H1 (cell line): ENCODE measurements around the gene AGPAT2. TPM values are rescaled to one million over a fixed set of nuclear protein-coding genes. Genes with fewer than 3 reads are reported as not detected.
A peak's percentile ranks its signal among the peaks of the same experiment; 100 is the strongest.

Source experiments
- CTCF ChIA-PET: fragments of 300-600 bp; sonication (Branson Sonifier 250); formaldehyde crosslinking; loops from one replicate; lab custom pipeline; 2021; ENCODE audit not compliant: partially characterized antibody; lab: Charles Lee
- POLR2A ChIA-PET: fragments of 300-600 bp; sonication (Branson Sonifier 250); formaldehyde crosslinking; loops from one replicate; lab custom pipeline; 2021; ENCODE audit warnings: inconsistent platforms; ENCODE audit not compliant: partially characterized antibody; lab: Charles Lee
- DNase-seq, 2 experiments: peaks; one replicate each; pipeline versions ENCODE4 v3.0.0 to v3.0.0-alpha.2; 2010 to 2022; ENCODE audit warnings: low spot score in 2 of 2, low read depth in 1 of 2, mixed read lengths in 1 of 2
- FAIRE-seq: peaks from 2 replicates; lab custom pipeline; 2011; peaks lifted over from hg19 to GRCh38; lab: Jason Lieb, UNC
- H2AFZ ChIP-seq: 2 replicates; pipeline ENCODE4 v1.8.1; 2012; ENCODE audit warnings: low read length, inconsistent platforms
- H2AK5ac ChIP-seq: 2 replicates; pipeline ENCODE4 v1.6.1; 2013; ENCODE audit warnings: low read depth, low read length
- H2BK120ac ChIP-seq: replicated peaks from 2 replicates; pipeline ENCODE3; 2013; ENCODE audit warnings: low read depth, low read length, inconsistent platforms
- H2BK12ac ChIP-seq: 2 replicates; pipeline ENCODE4 v1.6.1; 2013; ENCODE audit warnings: low read depth, low read length
- H2BK15ac ChIP-seq: 2 replicates; pipeline ENCODE4 v1.6.1; 2013; ENCODE audit warnings: low read length
- H2BK20ac ChIP-seq: 2 replicates; pipeline ENCODE4 v1.6.1; 2013; ENCODE audit warnings: low read length
- H2BK5ac ChIP-seq: 2 replicates; pipeline ENCODE4 v1.6.1; 2013; ENCODE audit warnings: low read depth, low read length
- H3K14ac ChIP-seq: 2 replicates; pipeline ENCODE4 v1.6.1; 2013; ENCODE audit warnings: inconsistent platforms; ENCODE audit not compliant: insufficient read length
- H3K18ac ChIP-seq: 2 replicates; pipeline ENCODE4 v1.6.1; 2013; ENCODE audit warnings: low read length; ENCODE audit errors: extremely low read depth
- H3K23ac ChIP-seq: 2 replicates; pipeline ENCODE4 v1.6.1; 2013; ENCODE audit warnings: inconsistent platforms; ENCODE audit not compliant: insufficient read length
- H3K23me2 ChIP-seq: 2 replicates; pipeline ENCODE4 v1.6.1; 2013; ENCODE audit warnings: low read depth, low read length
- H3K27ac ChIP-seq: 2 replicates; pipeline ENCODE4 v1.6.1; 2011; ENCODE audit warnings: low read depth, low read length, inconsistent platforms
- H3K27me3 ChIP-seq, 4 experiments: replicated peaks in 1 of 4; 1 replicate in 1 of 4; 2 replicates in 3 of 4; pipeline versions ENCODE4 v1.6.1 to v1.8.1; 2011 to 2013; ENCODE audit warnings: low read length in 3 of 4, mild to moderate bottlenecking in 3 of 4, inconsistent platforms in 2 of 4, mixed read lengths in 2 of 4, moderate library complexity in 1 of 4; ENCODE audit not compliant: control insufficient read depth in 3 of 4, insufficient read depth in 3 of 4; ENCODE audit errors: extremely low read depth in 1 of 4
- H3K36me3 ChIP-seq, 4 experiments: 2 replicates each; pipeline versions ENCODE4 v1.6.1 to v1.8.1; 2011 to 2013; ENCODE audit warnings: mild to moderate bottlenecking in 4 of 4, low read length in 3 of 4, moderate library complexity in 2 of 4, control low read depth in 1 of 4, inconsistent platforms in 1 of 4; ENCODE audit not compliant: insufficient read depth in 4 of 4, control insufficient read depth in 2 of 4
- H3K4ac ChIP-seq: replicated peaks from 2 replicates; pipeline ENCODE3; 2013; ENCODE audit warnings: low read length, low read depth, mixed read lengths, inconsistent platforms; ENCODE audit not compliant: insufficient read length
- H3K4me1 ChIP-seq, 4 experiments: replicated peaks in 1 of 4; 1 replicate in 1 of 4; 2 replicates in 3 of 4; pipeline versions ENCODE4 v1.6.1 to v1.8.1; 2011 to 2013; ENCODE audit warnings: low read length in 3 of 4, inconsistent platforms in 2 of 4, mixed read lengths in 1 of 4; ENCODE audit not compliant: insufficient read depth in 4 of 4, control insufficient read depth in 3 of 4
- H3K4me2 ChIP-seq, 2 experiments: 2 replicates each; pipeline versions ENCODE4 v1.6.1 to v1.8.1; 2011 to 2013; ENCODE audit warnings: low read depth in 2 of 2, low read length in 2 of 2, control low read depth in 1 of 2, inconsistent platforms in 1 of 2, mild to moderate bottlenecking in 1 of 2; ENCODE audit not compliant: insufficient read depth in 1 of 2
- H3K4me3 ChIP-seq, 4 experiments: fragments of 200-600, 300-600 bp in 1 of 4; sonication (generic), shearing (Covaris generic), sonication (Bioruptor Twin) in 1 of 4; 2 replicates each; pipeline versions ENCODE4 v1.5.1 to v1.8.1; 2011 to 2016; ENCODE audit warnings: low read length in 4 of 4, low read depth in 3 of 4, control low read depth in 2 of 4, inconsistent platforms in 2 of 4, mild to moderate bottlenecking in 2 of 4, mixed read lengths in 1 of 4, moderate library complexity in 1 of 4; ENCODE audit not compliant: insufficient read depth in 2 of 4; ENCODE audit errors: extremely low read depth in 1 of 4
- H3K56ac ChIP-seq: replicated peaks from 2 replicates; pipeline ENCODE3; 2013; ENCODE audit warnings: low read depth, mild to moderate bottlenecking, mixed read lengths, low read length, inconsistent platforms; ENCODE audit not compliant: insufficient read length
- H3K79me1 ChIP-seq: 2 replicates; pipeline ENCODE4 v1.6.1; 2013; ENCODE audit warnings: low read depth, low read length, control low read depth
- H3K79me2 ChIP-seq, 2 experiments: 2 replicates each; pipeline versions ENCODE4 v1.6.1 to v1.8.1; 2012 to 2013; ENCODE audit warnings: low read length in 2 of 2, mild to moderate bottlenecking in 2 of 2, inconsistent platforms in 1 of 2; ENCODE audit not compliant: insufficient read depth in 2 of 2, control insufficient read depth in 1 of 2
- H3K9ac ChIP-seq, 4 experiments: replicated peaks in 1 of 4; 1 replicate in 1 of 4; 2 replicates in 3 of 4; pipeline versions ENCODE4 v1.6.1 to v1.8.1; 2011 to 2013; ENCODE audit warnings: low read depth in 3 of 4, low read length in 3 of 4, control low read depth in 2 of 4, mild to moderate bottlenecking in 2 of 4, moderate library complexity in 2 of 4, inconsistent platforms in 1 of 4; ENCODE audit errors: extremely low read depth in 1 of 4
- H3K9me3 ChIP-seq, 2 experiments: 2 replicates each; pipeline versions ENCODE4 v1.6.1 to v1.8.1; 2012 to 2013; ENCODE audit warnings: mild to moderate bottlenecking in 2 of 2, moderate library complexity in 2 of 2, control low read depth in 1 of 2, inconsistent platforms in 1 of 2, low read depth in 1 of 2, low read length in 1 of 2, mixed read lengths in 1 of 2; ENCODE audit not compliant: insufficient read depth in 2 of 2
- H4K20me1 ChIP-seq, 2 experiments: replicated peaks in 1 of 2; 2 replicates each; pipeline versions ENCODE3 to v1.8.1; 2011 to 2013; ENCODE audit warnings: inconsistent platforms in 2 of 2, low read length in 2 of 2, mild to moderate bottlenecking in 1 of 2; ENCODE audit not compliant: insufficient read depth in 2 of 2, control insufficient read depth in 1 of 2
- H4K5ac ChIP-seq: 2 replicates; pipeline ENCODE4 v1.6.1; 2013; ENCODE audit warnings: low read length, low read depth, mixed read lengths, inconsistent platforms; ENCODE audit not compliant: insufficient read length
- H4K8ac ChIP-seq: 2 replicates; pipeline ENCODE4 v1.8.0; 2013; ENCODE audit warnings: mild to moderate bottlenecking, moderate library complexity, low read length, inconsistent platforms; ENCODE audit not compliant: insufficient read depth; ENCODE audit errors: extremely low read depth
- H4K91ac ChIP-seq: replicated peaks from 2 replicates; pipeline ENCODE3; 2013; ENCODE audit warnings: low read length, mixed read lengths, inconsistent platforms; ENCODE audit not compliant: insufficient read length
- CHD1 ChIP-seq: IDR thresholded peaks from 2 replicates; pipeline ENCODE4 v1.6.1; 2012; ENCODE audit warnings: low read depth, low read length, improper control_type of control experiment
- EP300 ChIP-seq, 2 experiments: IDR thresholded peaks; 1 replicate in 1 of 2; 2 replicates in 1 of 2; pipeline ENCODE4 v1.6.1; 2011 to 2012; ENCODE audit warnings: low read depth in 2 of 2, low read length in 2 of 2, mild to moderate bottlenecking in 2 of 2, borderline replicate concordance in 1 of 2, inconsistent platforms in 1 of 2, moderate library complexity in 1 of 2
- GTF2F1 ChIP-seq: IDR thresholded peaks from 2 replicates; pipeline ENCODE4 v1.6.1; 2012; ENCODE audit warnings: low read depth, low read length, improper control_type of control experiment, borderline replicate concordance
- JUND ChIP-seq: IDR thresholded peaks from 2 replicates; pipeline ENCODE4 v1.6.1; 2011; ENCODE audit warnings: mild to moderate bottlenecking, improper control_type of control experiment, low read length
- KDM4A ChIP-seq: IDR thresholded peaks from one replicate; pipeline ENCODE4 v1.7.1; 2012; ENCODE audit warnings: low read depth, mild to moderate bottlenecking, moderate library complexity, low read length, inconsistent platforms; ENCODE audit not compliant: severe bottlenecking
- KDM5A ChIP-seq: fragments of 200-600 bp; IDR thresholded peaks from 2 replicates; pipeline ENCODE4 v1.7.1; 2012; ENCODE audit warnings: mild to moderate bottlenecking, low read length, inconsistent platforms, mixed read lengths
- PHF8 ChIP-seq: fragments of 200-600 bp; sonication (generic); conservative IDR thresholded peaks from 2 replicates; pipeline ENCODE4 v1.7.1; 2012; ENCODE audit warnings: low read depth, mild to moderate bottlenecking, inconsistent platforms, low read length, moderate library complexity
- POU5F1 ChIP-seq: IDR thresholded peaks from 2 replicates; pipeline ENCODE4 v1.6.1; 2011; ENCODE audit warnings: low read depth, mild to moderate bottlenecking, low read length, moderate library complexity
- RNF2 ChIP-seq: fragments of 200-900, 300-1000 bp; sonication (generic); IDR thresholded peaks from 2 replicates; pipeline ENCODE4 v1.7.1; 2016; ENCODE audit warnings: borderline replicate concordance, low read depth, mild to moderate bottlenecking, antibody characterized with exemption, low read length; ENCODE audit not compliant: poor library complexity, severe bottlenecking; ENCODE audit errors: missing control alignments
- RXRA ChIP-seq: IDR thresholded peaks from 2 replicates; pipeline ENCODE4 v1.6.1; 2011; ENCODE audit warnings: low read depth, mild to moderate bottlenecking, low read length, moderate library complexity; ENCODE audit not compliant: insufficient read depth
- SP4 ChIP-seq: IDR thresholded peaks from 2 replicates; pipeline ENCODE4 v1.6.1; 2012; ENCODE audit warnings: low read length, inconsistent platforms
- SRF ChIP-seq: IDR thresholded peaks from 2 replicates; pipeline ENCODE4 v1.6.1; 2011; ENCODE audit warnings: mild to moderate bottlenecking, low read depth, low read length, moderate library complexity
- TAF7 ChIP-seq: optimal IDR thresholded peaks from 2 replicates; pipeline ENCODE3; 2011; ENCODE audit warnings: low read depth, mild to moderate bottlenecking, inconsistent platforms, low read length, moderate library complexity, borderline replicate concordance
- TCF12 ChIP-seq: IDR thresholded peaks from 2 replicates; pipeline ENCODE4 v1.6.1; 2011; ENCODE audit warnings: low read depth, mild to moderate bottlenecking, low read length
- WGBS, 2 experiments: shearing (Covaris generic) in 1 of 2; methylation state at CpG; one replicate each; pipeline versions ENCODE4 v1.1.6 to v1.1.7; 2013 to 2015; ENCODE audit warnings: low lambda C conversion rate in 2 of 2, mixed read lengths in 2 of 2, inconsistent platforms in 1 of 2, low coverage in 1 of 2, missing lambda C conversion rate in 1 of 2; ENCODE audit not compliant: insufficient replicate concordance in 2 of 2, insufficient coverage in 1 of 2, insufficient read length in 1 of 2; ENCODE audit errors: extremely low coverage in 1 of 2, missing lambda C conversion rate in 1 of 2; 5-methylcytosine and 5-hydroxymethylcytosine counted together
- polyA plus RNA-seq, 7 experiments: library from polyadenylated mRNA; depleted of rRNA in 3 of 7; stranded (reverse) in 5 of 7; unstranded in 2 of 7; fragments of >200 nt in 5 of 7; fragments of 200-250 nt in 2 of 7; gene quantifications; 1 replicate in 5 of 7; 2 replicates in 1 of 7; 4 replicates in 1 of 7; pipeline versions ENCODE4 v1.2.1 to v1.2.3, GENCODE V29; 2011 to 2013; ENCODE audit warnings: missing spikeins in 2 of 7, mixed read lengths in 2 of 7
- total RNA-seq: library from RNA; stranded (reverse); fragmentation: NEBNext Ultra II Directional; extraction: Animal tissue kit (Norgen Biotek cat#: 25700); gene quantifications from 2 replicates; pipeline ENCODE4 v1.2.1, GENCODE V29; 2021

The AGPAT2 gene
- total and polyA plus RNA-seq, 2 of the 8 experiments (the other 6 are each of a cell fraction or from before 2014, with no cell fraction given) = 31.6 to 37.6 TPM

- Histone ChIP-seq H3K4ac (no peak overlapping the region), H2BK20ac (no peak overlapping the region), H2BK15ac (no peak overlapping the region), H3K27ac (no peak overlapping the region), H2AK5ac (no peak overlapping the region), H3K27me3 (no peaks in the 10 kb centered on the region), H3K23ac (no peak overlapping the region), H2BK120ac (no peak overlapping the region), H3K9me3 (no peaks in the 10 kb centered on the region), H3K18ac (no peak overlapping the region), H3K4me3 (no peak overlapping the region), H3K36me3 (no peaks in the 10 kb centered on the region), H3K79me1 (no peaks in the 10 kb centered on the region), H4K91ac (no peak overlapping the region), H3K14ac (no peak overlapping the region), H4K8ac (peak overlapping the region; percentile 0; the same call in 1 of the 2 replicates), H3K9ac (no peak overlapping the region), H4K5ac (no peak overlapping the region), H3K23me2 (no peaks in the 10 kb centered on the region), H3K4me1 (peaks cover 0 to 4% (median 0%) of the 10 kb centered on the region in 4 experiments; a peak in 3 of 7 replicates), H3K79me2 (no peaks in the 10 kb centered on the region), H4K20me1 (peaks cover 0 to 9% of the 10 kb centered on the region in 2 experiments), H3K56ac (no peak overlapping the region), H2BK5ac (no peak overlapping the region), H2AFZ (no peak overlapping the region), H3K4me2 (no peak overlapping the region), H2BK12ac (no peak overlapping the region)
- ChIA-PET POLR2A (interaction anchor here (1.6 kb wide), 1 partner anchor 155 kb away, joined by 3 read pairs; no protein-coding TSS in a partner anchor), CTCF (interaction anchor here (0.6 to 16.1 kb wide), 9 partner anchors 9 to 147 kb away, joined by 3 to 237 read pairs (median 4); no protein-coding TSS in a partner anchor)
- 90% methylated on average over 11 of the region's 11 CpGs; no CpG with 5 or more reads in 1 of the 2 experiments for WGBS, 2 experiments
- no peak for FAIRE-seq
- no peak for DNase-seq
- TF ChIP-seq GTF2F1 (no peak), SP4 (no peak), TAF7 (no peak), KDM4A (no peak), RXRA (no peak), KDM5A (no peak), RNF2 (no peak), CHD1 (no peak), JUND (no peak), PHF8 (no peak), POU5F1 (no peak), SRF (no peak), EP300 (IDR thresholded peaks at IDR 0.05; ENCODE audit: borderline replicate concordance in 1 of 2, low read depth in 2 of 2, low read length in 2 of 2) (no peak), TCF12 (no peak)
These were observed 52.4 kb downstream of the AGPAT2 start for GRCh38 chr9:136634904-136635303.
